Prostate gland (tissue), 2 donors: ENCODE data around the gene IGFBP7. TPM values are rescaled to one million over a fixed set of nuclear protein-coding genes. Genes with fewer than 3 reads are reported as not detected.
A peak's percentile ranks its signal among the peaks of the same experiment; 100 is the strongest.

ENCODE experiments used
- DNase-seq: peaks from one replicate; pipeline ENCODE4 v3.0.0-alpha.2; 2019; ENCODE audit warnings: low spot score
- H3K27ac ChIP-seq, 2 donors: fragments of 200-600 bp; sonication (generic); 2 replicates each; pipeline ENCODE4 v1.5.1; 2017 to 2019
- H3K27me3 ChIP-seq: fragments of 200-600 bp; sonication (generic); replicated peaks from 2 replicates; pipeline ENCODE4 v1.5.1; 2019; ENCODE audit not compliant: insufficient read depth
- H3K36me3 ChIP-seq, 2 donors: fragments of 200-600 bp; sonication (generic); 1 replicate in 1 of 2; 2 replicates in 1 of 2; pipeline versions ENCODE4 v1.5.1 to v1.8.1; 2017 to 2019
- H3K4me1 ChIP-seq: fragments of 200-600 bp; sonication (generic); replicated peaks from 2 replicates; pipeline ENCODE4 v1.5.1; 2019
- H3K4me3 ChIP-seq, 2 donors: fragments of 200-600 bp; sonication (generic); 2 replicates each; pipeline ENCODE4 v1.5.1; 2017 to 2019
- H3K9me3 ChIP-seq: fragments of 200-600 bp; sonication (generic); 2 replicates; pipeline ENCODE4 v1.5.1; 2017
- CTCF ChIP-seq, 4 experiments: fragments of 200-600 bp in 2 of 4; fragments of 450-650 bp in 2 of 4; sonication (generic) in 2 of 4; IDR thresholded peaks; 1 replicate in 3 of 4; 2 replicates in 1 of 4; pipeline ENCODE4 v1.5.1; 2016 to 2019; ENCODE audit warnings: antibody characterized with exemption in 4 of 4, mild to moderate bottlenecking in 2 of 4, moderate library complexity in 2 of 4
- POLR2A ChIP-seq: fragments of 450-650 bp; IDR thresholded peaks from one replicate; pipeline ENCODE4 v1.6.1; 2016; ENCODE audit warnings: antibody characterized with exemption, mild to moderate bottlenecking
- POLR2AphosphoS5 ChIP-seq: sonication (generic); formaldehyde crosslinking; IDR thresholded peaks from one replicate; pipeline ENCODE4 v1.6.1; 2017; ENCODE audit warnings: antibody characterized with exemption
- WGBS: methylation state at CpG from one replicate; pipeline ENCODE4 v1.1.5; 2018; 5-methylcytosine and 5-hydroxymethylcytosine counted together
- intact Hi-C: fragments of 100-400 bp; cut with DNase I; formaldehyde crosslinking; loops from one replicate; pipeline ENCODE4 v1.14.2; 2022
- small RNA-seq, 2 donors: library from RNA; depleted of rRNA; stranded (forward); fragments of <200 nt; gene quantifications; one replicate each; pipeline ENCODE3, GENCODE V24; 2016
- total RNA-seq, 2 donors: library from RNA; depleted of rRNA; stranded (reverse); fragments of >200 nt; gene quantifications; one replicate each; pipeline ENCODE4 v1.1.0, GENCODE V29; 2016

Gene IGFBP7
- total RNA-seq, 2 donors from 2014 or later, result 322 to 1,366 TPM

GRCh38 chr4:56995525-56995924 lies 114.7 kb downstream of the IGFBP7 start:
- Histone ChIP-seq H3K27ac (peak overlapping the region; percentile 15 to 46), H3K4me1 (peaks cover 4% of the 10 kb centered on the region), H3K4me3 (no peak overlapping the region), H3K9me3 (no peaks in the 10 kb centered on the region), H3K36me3 (no peaks in the 10 kb centered on the region), H3K27me3 (no peaks in the 10 kb centered on the region)
- WGBS, result 19% methylated on average over 7 of the region's 7 CpGs
- DNase-seq, result peak; percentile 63
- TF ChIP-seq POLR2AphosphoS5 (peak; percentile 55), POLR2A (no peak)
- intact Hi-C loops, result no loop called here

GRCh38 chr4:56990109-56990905 lies 119.9 kb downstream of the IGFBP7 start:
- no peaks in the 10 kb centered on the region for H3K4me1 ChIP-seq
- no peak overlapping the region for H3K4me3 ChIP-seq
- H3K9me3 ChIP-seq, result no peaks in the 10 kb centered on the region
- intact Hi-C loops, result no loop called here
- H3K27me3 ChIP-seq, result no peaks in the 10 kb centered on the region
- no peak for DNase-seq
- H3K36me3 ChIP-seq, result no peaks in the 10 kb centered on the region
- WGBS, result 87% methylated on average over 6 of the region's 6 CpGs
- TF ChIP-seq CTCF (IDR thresholded peaks at IDR 0.05) (no peak), POLR2A (no peak), POLR2AphosphoS5 (no peak)
- no peak overlapping the region for H3K27ac ChIP-seq

GRCh38 chr4:56986952-56987351 lies 123.2 kb downstream of the IGFBP7 start:
- no peak overlapping the region for H3K4me3 ChIP-seq
- no peak for DNase-seq
- intact Hi-C loops, result no loop called here
- TF ChIP-seq CTCF (IDR thresholded peaks at IDR 0.05), result no peak
- no peak for TF ChIP-seq POLR2AphosphoS5
- no peak for TF ChIP-seq POLR2A
- 88% methylated on average over 3 of the region's 3 CpGs for WGBS
- no peaks in the 10 kb centered on the region for H3K4me1 ChIP-seq
- H3K27ac ChIP-seq, result no peak overlapping the region
- H3K27me3 ChIP-seq, result no peaks in the 10 kb centered on the region
- H3K36me3 ChIP-seq, result no peaks in the 10 kb centered on the region
- no peaks in the 10 kb centered on the region for H3K9me3 ChIP-seq

- Histone ChIP-seq H3K4me3 (no peak overlapping the region), H3K9me3 (no peaks in the 10 kb centered on the region), H3K27ac (no peak overlapping the region), H3K36me3 (no peaks in the 10 kb centered on the region), H3K27me3 (no peaks in the 10 kb centered on the region), H3K4me1 (no peaks in the 10 kb centered on the region)
- 78% methylated on average over 1 of the region's 1 CpG for WGBS
- intact Hi-C loops, result no loop called here
- TF ChIP-seq POLR2A (no peak), CTCF (IDR thresholded peaks at IDR 0.05) (no peak), POLR2AphosphoS5 (no peak)
- DNase-seq, result no peak
These were observed 124.0 kb downstream of the IGFBP7 start for GRCh38 chr4:56986192-56986591.

GRCh38 chr4:56981795-56982201 lies 128.4 kb downstream of the IGFBP7 start:
- Histone ChIP-seq H3K36me3 (no peaks in the 10 kb centered on the region), H3K27me3 (no peaks in the 10 kb centered on the region), H3K27ac (no peak overlapping the region), H3K9me3 (no peaks in the 10 kb centered on the region), H3K4me3 (no peak overlapping the region), H3K4me1 (peaks cover 5% of the 10 kb centered on the region)
- no peak for DNase-seq
- intact Hi-C loops, result no loop called here
- WGBS, result 87% methylated on average over 4 of the region's 4 CpGs
- TF ChIP-seq POLR2AphosphoS5, result no peak
- no peak for TF ChIP-seq POLR2A
- TF ChIP-seq CTCF (IDR thresholded peaks at IDR 0.05), result no peak

Small RNAs within 50 kb of the gene (small RNA-seq; reads per million reads assigned to genes)
- gene RNU6-998P, result 0 reads per million in 2 donors

Other genes with a start within 250 kb of the IGFBP7 start
- gene REST, start 202.5 kb downstream of the IGFBP7 start, total RNA-seq, result 10 to 100 TPM; 38.0 to 50.8 TPM
- 10 to 100 TPM; 29.2 to 31.9 TPM for gene NOA1, start 132.8 kb downstream of the IGFBP7 start, total RNA-seq
- 10 to 100 TPM; 74.0 to 76.1 TPM for gene POLR2B, start 131.5 kb downstream of the IGFBP7 start, total RNA-seq